ENCODE measurements around the gene LRRC3.

GRCh38 chr21:44478124-44478800 is 23.0 kb downstream of the LRRC3 start:
- no peak for TF ChIP-seq GABPB1 (CRISPR knock-in tag; IDR thresholded peaks at IDR 0.05)
- no peak for TF ChIP-seq CTCF (IDR thresholded peaks at IDR 0.05)
- TF ChIP-seq, protein P1, sequence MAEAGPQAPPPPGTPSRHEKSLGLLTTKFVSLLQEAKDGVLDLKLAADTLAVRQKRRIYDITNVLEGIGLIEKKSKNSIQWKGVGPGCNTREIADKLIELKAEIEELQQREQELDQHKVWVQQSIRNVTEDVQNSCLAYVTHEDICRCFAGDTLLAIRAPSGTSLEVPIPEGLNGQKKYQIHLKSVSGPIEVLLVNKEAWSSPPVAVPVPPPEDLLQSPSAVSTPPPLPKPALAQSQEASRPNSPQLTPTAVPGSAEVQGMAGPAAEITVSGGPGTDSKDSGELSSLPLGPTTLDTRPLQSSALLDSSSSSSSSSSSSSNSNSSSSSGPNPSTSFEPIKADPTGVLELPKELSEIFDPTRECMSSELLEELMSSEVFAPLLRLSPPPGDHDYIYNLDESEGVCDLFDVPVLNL (CRISPR knock-in tag; IDR thresholded peaks at IDR 0.05; ENCODE audit: borderline replicate concordance, low read depth): no peak
- TF ChIP-seq IRF2 (CRISPR knock-in tag; IDR thresholded peaks at IDR 0.05; ENCODE audit: borderline replicate concordance, low read depth): no peak
- no peak for TF ChIP-seq ZNF671 (CRISPR knock-in tag; IDR thresholded peaks at IDR 0.05)
- TF ChIP-seq, protein P2, sequence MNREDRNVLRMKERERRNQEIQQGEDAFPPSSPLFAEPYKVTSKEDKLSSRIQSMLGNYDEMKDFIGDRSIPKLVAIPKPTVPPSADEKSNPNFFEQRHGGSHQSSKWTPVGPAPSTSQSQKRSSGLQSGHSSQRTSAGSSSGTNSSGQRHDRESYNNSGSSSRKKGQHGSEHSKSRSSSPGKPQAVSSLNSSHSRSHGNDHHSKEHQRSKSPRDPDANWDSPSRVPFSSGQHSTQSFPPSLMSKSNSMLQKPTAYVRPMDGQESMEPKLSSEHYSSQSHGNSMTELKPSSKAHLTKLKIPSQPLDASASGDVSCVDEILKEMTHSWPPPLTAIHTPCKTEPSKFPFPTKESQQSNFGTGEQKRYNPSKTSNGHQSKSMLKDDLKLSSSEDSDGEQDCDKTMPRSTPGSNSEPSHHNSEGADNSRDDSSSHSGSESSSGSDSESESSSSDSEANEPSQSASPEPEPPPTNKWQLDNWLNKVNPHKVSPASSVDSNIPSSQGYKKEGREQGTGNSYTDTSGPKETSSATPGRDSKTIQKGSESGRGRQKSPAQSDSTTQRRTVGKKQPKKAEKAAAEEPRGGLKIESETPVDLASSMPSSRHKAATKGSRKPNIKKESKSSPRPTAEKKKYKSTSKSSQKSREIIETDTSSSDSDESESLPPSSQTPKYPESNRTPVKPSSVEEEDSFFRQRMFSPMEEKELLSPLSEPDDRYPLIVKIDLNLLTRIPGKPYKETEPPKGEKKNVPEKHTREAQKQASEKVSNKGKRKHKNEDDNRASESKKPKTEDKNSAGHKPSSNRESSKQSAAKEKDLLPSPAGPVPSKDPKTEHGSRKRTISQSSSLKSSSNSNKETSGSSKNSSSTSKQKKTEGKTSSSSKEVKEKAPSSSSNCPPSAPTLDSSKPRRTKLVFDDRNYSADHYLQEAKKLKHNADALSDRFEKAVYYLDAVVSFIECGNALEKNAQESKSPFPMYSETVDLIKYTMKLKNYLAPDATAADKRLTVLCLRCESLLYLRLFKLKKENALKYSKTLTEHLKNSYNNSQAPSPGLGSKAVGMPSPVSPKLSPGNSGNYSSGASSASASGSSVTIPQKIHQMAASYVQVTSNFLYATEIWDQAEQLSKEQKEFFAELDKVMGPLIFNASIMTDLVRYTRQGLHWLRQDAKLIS (CRISPR knock-in tag; IDR thresholded peaks at IDR 0.05; ENCODE audit: borderline replicate concordance): no peak
- no peak for TF ChIP-seq TCF7 (CRISPR knock-in tag; IDR thresholded peaks at IDR 0.05; ENCODE audit: low read depth)
- TF ChIP-seq USF1 (CRISPR knock-in tag; IDR thresholded peaks at IDR 0.05): no peak
- TF ChIP-seq OVOL2 (CRISPR knock-in tag; IDR thresholded peaks at IDR 0.05; ENCODE audit: borderline replicate concordance): no peak
- no peak for TF ChIP-seq MXD4 (CRISPR knock-in tag; IDR thresholded peaks at IDR 0.05; ENCODE audit: borderline replicate concordance)
- no peak for TF ChIP-seq ATF1 (CRISPR knock-in tag; IDR thresholded peaks at IDR 0.05)
- TF ChIP-seq TEAD4 (CRISPR knock-in tag; IDR thresholded peaks at IDR 0.05): no peak
- TF ChIP-seq, protein P3, sequence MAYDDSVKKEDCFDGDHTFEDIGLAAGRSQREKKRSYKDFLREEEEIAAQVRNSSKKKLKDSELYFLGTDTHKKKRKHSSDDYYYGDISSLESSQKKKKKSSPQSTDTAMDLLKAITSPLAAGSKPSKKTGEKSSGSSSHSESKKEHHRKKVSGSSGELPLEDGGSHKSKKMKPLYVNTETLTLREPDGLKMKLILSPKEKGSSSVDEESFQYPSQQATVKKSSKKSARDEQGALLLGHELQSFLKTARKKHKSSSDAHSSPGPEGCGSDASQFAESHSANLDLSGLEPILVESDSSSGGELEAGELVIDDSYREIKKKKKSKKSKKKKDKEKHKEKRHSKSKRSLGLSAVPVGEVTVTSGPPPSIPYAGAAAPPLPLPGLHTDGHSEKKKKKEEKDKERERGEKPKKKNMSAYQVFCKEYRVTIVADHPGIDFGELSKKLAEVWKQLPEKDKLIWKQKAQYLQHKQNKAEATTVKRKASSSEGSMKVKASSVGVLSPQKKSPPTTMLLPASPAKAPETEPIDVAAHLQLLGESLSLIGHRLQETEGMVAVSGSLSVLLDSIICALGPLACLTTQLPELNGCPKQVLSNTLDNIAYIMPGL (CRISPR knock-in tag; IDR thresholded peaks at IDR 0.05): no peak
- TF ChIP-seq ETV6 (CRISPR knock-in tag; IDR thresholded peaks at IDR 0.05): no peak
